HFFc6 (cell line): ENCODE measurements around the gene COL7A1. TPM values are rescaled to one million over a fixed set of nuclear protein-coding genes. Genes with fewer than 3 reads are reported as not detected.

Source experiments
- DNase-seq: peaks from one replicate; pipeline ENCODE4 v3.0.0-alpha.2; 2018
- H3K27ac Mint-ChIP-seq: 2 replicates; pipeline ENCODE4 v1.8.0; 2020; ENCODE audit warnings: mild to moderate bottlenecking, mixed read lengths
- H3K27me3 Mint-ChIP-seq: 2 replicates; pipeline ENCODE4 v1.8.0; 2021; ENCODE audit warnings: mild to moderate bottlenecking, moderate library complexity, mixed read lengths; ENCODE audit not compliant: insufficient read depth
- H3K36me3 Mint-ChIP-seq: 2 replicates; pipeline ENCODE4 v1.8.0; 2021; ENCODE audit warnings: low read depth, mixed read lengths
- H3K4me1 Mint-ChIP-seq: 2 replicates; pipeline ENCODE4 v1.8.0; 2020; ENCODE audit warnings: low read depth, mixed read lengths
- H3K4me3 Mint-ChIP-seq: 2 replicates; pipeline ENCODE4 v1.8.0; 2020; ENCODE audit warnings: mild to moderate bottlenecking, moderate library complexity, mixed read lengths
- H3K9me3 Mint-ChIP-seq: 2 replicates; pipeline ENCODE4 v1.8.0; 2020; ENCODE audit warnings: mild to moderate bottlenecking, mixed read lengths
- CTCF ChIP-seq: fragments of 200-600 bp; sonication (generic); IDR thresholded peaks from 2 replicates; pipeline ENCODE4 v1.5.0; 2021; ENCODE audit warnings: antibody characterized with exemption, mild to moderate bottlenecking
- microRNA-seq: library from miRNA; unstranded; fragments of <30 nt; microRNA quantifications from one replicate; pipeline ENCODE4, GENCODE V29; 2019
- total RNA-seq, 6 experiments: library from RNA; stranded (reverse); fragmentation: NEBNext Ultra II Directional; extraction: Animal tissue kit (Norgen Biotek cat#: 25700); gene quantifications; 2 replicates in 1 of 6; 3 replicates in 5 of 6; pipeline ENCODE4 v1.2.3, GENCODE V29; 2021

COL7A1 gene
- total RNA-seq, 6 experiments from 2014 or later: 74.9 to 113 (median 80.8) TPM

GRCh38 chr3:48514431-48515227 is 80.5 kb downstream of the COL7A1 start:
- Mint-ChIP-seq H3K9me3 (no peaks in the 10 kb centered on the region), H3K27ac (no peak overlapping the region), H3K4me1 (no peaks in the 10 kb centered on the region), H3K4me3 (no peak overlapping the region), H3K27me3 (peaks cover 2% of the 10 kb centered on the region), H3K36me3 (no peaks in the 10 kb centered on the region)
- no peak for TF ChIP-seq CTCF
- no peak for DNase-seq

Small RNA genes within 50 kb of the gene (microRNA-seq; reads per million reads assigned to microRNA genes)
- gene MIR4793 (not detected), gene MIR6823 (not detected), gene MIR711 (2.3 reads per million)

Other genes with a start within 250 kb of the COL7A1 start
- not detected for gene FBXW12, start 223.1 kb downstream of the COL7A1 start, total RNA-seq
- 10 to 100 TPM; 11.1 to 15.5 (median 12.8) TPM for gene PLXNB1, start 165.2 kb downstream of the COL7A1 start, total RNA-seq
- 10 to 100 TPM; 10.1 to 15.3 (median 12.5) TPM for gene CCDC51, start 155.2 kb downstream of the COL7A1 start, total RNA-seq
- 100 to 1,000 TPM; 213 to 341 (median 280) TPM for gene TMA7, start 155.1 kb downstream of the COL7A1 start, total RNA-seq
- 10 to 100 TPM in 1 of 6 experiments, 1 to 10 TPM in 5; 7.0 to 10.5 (median 8.2) TPM for gene ATRIP, start 148.6 kb downstream of the COL7A1 start, total RNA-seq
- 100 to 1,000 TPM; 266 to 286 (median 277) TPM for gene SHISA5, start 91.2 kb downstream of the COL7A1 start, total RNA-seq
- gene PFKFB4, start 38.5 kb downstream of the COL7A1 start, total RNA-seq: 10 to 100 TPM in 1 of 6 experiments, 1 to 10 TPM in 5; 7.5 to 10.5 (median 8.9) TPM
- 1 to 10 TPM; 4.3 to 6.4 (median 5.0) TPM for gene UCN2, start 31.5 kb downstream of the COL7A1 start, total RNA-seq
- 100 to 1,000 TPM; 254 to 322 (median 276) TPM for gene UQCRC1, start 14.3 kb upstream of the COL7A1 start, total RNA-seq
- under 1 TPM in 1 of 6 experiments, not detected in 5; 0.25 TPM for gene TMEM89, start 26.4 kb upstream of the COL7A1 start, total RNA-seq
- gene SLC26A6, start 40.1 kb upstream of the COL7A1 start, total RNA-seq: 10 to 100 TPM; 15.1 to 19.6 (median 17.5) TPM
- 1 to 10 TPM; 1.9 to 5.0 (median 3.4) TPM for gene CELSR3, start 67.6 kb upstream of the COL7A1 start, total RNA-seq
- 10 to 100 TPM; 20.5 to 27.3 (median 23.0) TPM for gene NCKIPSD, start 90.6 kb upstream of the COL7A1 start, total RNA-seq
- 10 to 100 TPM; 47.4 to 64.6 (median 53.0) TPM for gene IP6K2, start 121.9 kb upstream of the COL7A1 start, total RNA-seq